ENCODE data around the gene TMC2. TPM values are rescaled to one million over a fixed set of nuclear protein-coding genes. Genes with fewer than 3 reads are reported as not detected.

TMC2 gene
- total and polyA plus RNA-seq, 2 of the 8 experiments (the other 6 are each of a cell fraction or from before 2014, with no cell fraction given) = not detected

DNA sequence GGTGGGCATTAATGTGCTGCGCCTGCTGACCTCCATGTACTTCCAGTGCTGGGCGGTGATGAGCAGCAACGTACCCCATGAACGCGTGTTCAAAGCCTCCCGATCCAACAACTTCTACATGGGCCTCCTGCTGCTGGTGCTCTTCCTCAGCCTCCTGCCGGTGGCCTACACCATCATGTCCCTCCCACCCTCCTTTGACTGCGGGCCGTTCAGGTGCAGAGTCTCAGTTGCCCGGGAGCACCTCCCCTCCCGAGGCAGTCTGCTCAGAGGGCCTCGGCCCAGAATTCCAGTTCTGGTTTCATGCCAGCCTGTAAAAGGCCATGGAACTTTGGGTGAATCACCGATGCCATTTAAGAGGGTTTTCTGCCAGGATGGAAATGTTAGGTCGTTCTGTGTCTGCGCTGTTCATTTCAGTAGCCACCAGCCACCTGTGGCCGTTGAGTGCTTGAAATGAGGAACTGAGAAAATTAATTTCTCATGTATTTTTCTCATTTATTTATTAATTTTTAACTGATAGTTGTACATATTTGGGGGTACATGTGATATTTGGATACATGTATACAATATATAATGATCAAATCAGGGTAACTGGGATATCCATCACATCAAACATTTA, 80.8 kb downstream of the TMC2 start:
- DNase-seq (ENCODE audit: low read depth in 1 of 2, low spot score in 2 of 2) (no peak), FAIRE-seq (no peak)
- H3K4me3 ChIP-seq (ENCODE audit: extremely low read depth in 1 of 4, insufficient read depth in 2 of 4, low read depth in 3 of 4, low read length in 4 of 4) = no peak overlapping the region
- no peak overlapping the region for H2BK20ac ChIP-seq (ENCODE audit: low read length)
- no peaks in the 10 kb centered on the region for H3K27me3 ChIP-seq (replicated peaks in 1 of 4; ENCODE audit: control insufficient read depth in 3 of 4, extremely low read depth in 1 of 4, insufficient read depth in 3 of 4, low read length in 3 of 4)
- H3K56ac ChIP-seq (replicated peaks; ENCODE audit: insufficient read length, low read depth, low read length) = no peak overlapping the region
- no peaks in the 10 kb centered on the region for H3K36me3 ChIP-seq (ENCODE audit: control insufficient read depth in 2 of 4, insufficient read depth in 4 of 4, low read length in 3 of 4)
- no peaks in the 10 kb centered on the region for H3K79me1 ChIP-seq (ENCODE audit: low read depth, low read length)
- H2BK120ac ChIP-seq (replicated peaks; ENCODE audit: low read depth, low read length) = no peak overlapping the region
- H2AK5ac ChIP-seq (ENCODE audit: low read depth, low read length) = no peak overlapping the region
- H3K9me3 ChIP-seq (ENCODE audit: insufficient read depth in 2 of 2, low read depth in 1 of 2, low read length in 1 of 2) = no peaks in the 10 kb centered on the region; a peak in 1 of 4 replicates
- no peak overlapping the region for H4K8ac ChIP-seq (ENCODE audit: extremely low read depth, insufficient read depth, low read length)
- H3K9ac ChIP-seq (replicated peaks in 1 of 4; ENCODE audit: extremely low read depth in 1 of 4, low read depth in 3 of 4, low read length in 3 of 4) = no peak overlapping the region
- H2BK5ac ChIP-seq (ENCODE audit: low read depth, low read length) = no peak overlapping the region
- H3K14ac ChIP-seq (ENCODE audit: insufficient read length) = no peak overlapping the region
- H4K91ac ChIP-seq (replicated peaks; ENCODE audit: insufficient read length, low read length) = no peak overlapping the region
- no peaks in the 10 kb centered on the region for H3K4me1 ChIP-seq (replicated peaks in 1 of 4; ENCODE audit: control insufficient read depth in 3 of 4, insufficient read depth in 4 of 4, low read length in 3 of 4)
- no peak overlapping the region for H3K4ac ChIP-seq (replicated peaks; ENCODE audit: insufficient read length, low read depth, low read length)
- no peaks in the 10 kb centered on the region for H3K79me2 ChIP-seq (ENCODE audit: control insufficient read depth in 1 of 2, insufficient read depth in 2 of 2, low read length in 2 of 2)
- no peak overlapping the region for H3K18ac ChIP-seq (ENCODE audit: extremely low read depth, low read length)
- ChIA-PET POLR2A (ENCODE audit: partially characterized antibody) (no interaction called here), CTCF (ENCODE audit: partially characterized antibody) (no interaction called here)
- no peak overlapping the region for H3K4me2 ChIP-seq (ENCODE audit: insufficient read depth in 1 of 2, low read depth in 2 of 2, low read length in 2 of 2)
- H3K27ac ChIP-seq (ENCODE audit: low read depth, low read length) = no peak overlapping the region
- WGBS, 2 experiments (ENCODE audit: extremely low coverage in 1 of 2, insufficient coverage in 1 of 2, insufficient read length in 1 of 2, insufficient replicate concordance in 2 of 2, low coverage in 1 of 2, low lambda C conversion rate in 2 of 2, missing lambda C conversion rate in 1 of 2) = 92% methylated on average over 15 of the region's 16 CpGs; no CpG with 5 or more reads in 1 of the 2 experiments
- H3K23me2 ChIP-seq (ENCODE audit: low read depth, low read length) = no peaks in the 10 kb centered on the region
- no peak overlapping the region for H3K23ac ChIP-seq (ENCODE audit: insufficient read length)
- no peak overlapping the region for H4K5ac ChIP-seq (ENCODE audit: insufficient read length, low read depth, low read length)
- H2AFZ ChIP-seq (ENCODE audit: low read length) = no peak overlapping the region
- H4K20me1 ChIP-seq (replicated peaks in 1 of 2; ENCODE audit: control insufficient read depth in 1 of 2, insufficient read depth in 2 of 2, low read length in 2 of 2) = no peaks in the 10 kb centered on the region
- no peak overlapping the region for H2BK15ac ChIP-seq (ENCODE audit: low read length)
- H2BK12ac ChIP-seq (ENCODE audit: low read depth, low read length) = no peak overlapping the region
- TF ChIP-seq JUN (IDR thresholded peaks at IDR 0.05; ENCODE audit: low read depth, low read length) (no peak), CBX8 (IDR thresholded peaks at IDR 0.05; ENCODE audit: borderline replicate concordance, low read depth, low read length) (no peak), CHD1 (IDR thresholded peaks at IDR 0.05; ENCODE audit: low read depth, low read length) (no peak), SRF (IDR thresholded peaks at IDR 0.05; ENCODE audit: low read depth, low read length) (no peak), SP4 (IDR thresholded peaks at IDR 0.05; ENCODE audit: low read length) (no peak), KDM4A (IDR thresholded peaks at IDR 0.05; ENCODE audit: low read depth, low read length, severe bottlenecking) (no peak), EZH2 (IDR thresholded peaks at IDR 0.05; ENCODE audit: low read depth, low read length, severe bottlenecking) (no peak), SAP30 (IDR thresholded peaks at IDR 0.05; ENCODE audit: insufficient read depth, insufficient replicate concordance, low read length) (no peak), KDM5A (IDR thresholded peaks at IDR 0.05; ENCODE audit: low read length) (no peak), POLR2AphosphoS5 (IDR thresholded peaks at IDR 0.05; ENCODE audit: low read depth, low read length) (no peak), BACH1 (IDR thresholded peaks at IDR 0.05; ENCODE audit: low read length) (no peak), TEAD4 (IDR thresholded peaks at IDR 0.05; ENCODE audit: low read depth, low read length) (no peak)
- TF ChIP-seq, protein P1, sequence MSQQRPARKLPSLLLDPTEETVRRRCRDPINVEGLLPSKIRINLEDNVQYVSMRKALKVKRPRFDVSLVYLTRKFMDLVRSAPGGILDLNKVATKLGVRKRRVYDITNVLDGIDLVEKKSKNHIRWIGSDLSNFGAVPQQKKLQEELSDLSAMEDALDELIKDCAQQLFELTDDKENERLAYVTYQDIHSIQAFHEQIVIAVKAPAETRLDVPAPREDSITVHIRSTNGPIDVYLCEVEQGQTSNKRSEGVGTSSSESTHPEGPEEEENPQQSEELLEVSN (IDR thresholded peaks at IDR 0.05) = no peak
- TF ChIP-seq, protein P2, sequence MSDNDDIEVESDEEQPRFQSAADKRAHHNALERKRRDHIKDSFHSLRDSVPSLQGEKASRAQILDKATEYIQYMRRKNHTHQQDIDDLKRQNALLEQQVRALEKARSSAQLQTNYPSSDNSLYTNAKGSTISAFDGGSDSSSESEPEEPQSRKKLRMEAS (IDR thresholded peaks at IDR 0.05) = no peak

Data from H1 (cell line).